Neural cell (in vitro differentiated cells): Measurements from ENCODE around the gene CYB561A3. TPM values are rescaled to one million over a fixed set of nuclear protein-coding genes. Genes with fewer than 3 reads are reported as not detected.

Experiments
- H2AFZ ChIP-seq: fragments of 200-600, 300-800 bp; sonication (generic), shearing (Covaris generic); 2 replicates; pipeline ENCODE4 v1.6.0; 2014; ENCODE audit warnings: low read depth, mild to moderate bottlenecking, antibody characterized with exemption, low read length, moderate library complexity
- H3F3A ChIP-seq: fragments of 200-600 bp; shearing (Covaris generic); 2 replicates; pipeline ENCODE4 v1.6.1; 2016; ENCODE audit warnings: mild to moderate bottlenecking, moderate library complexity, mixed read lengths, antibody characterized with exemption, low read length; ENCODE audit not compliant: insufficient read depth, poor library complexity, severe bottlenecking
- H3K27ac ChIP-seq: fragments of 200-600, 300-800 bp; sonication (generic), shearing (Covaris generic); 2 replicates; pipeline ENCODE4 v1.5.1; 2014; ENCODE audit warnings: mild to moderate bottlenecking, low read length, moderate library complexity
- H3K27me3 ChIP-seq: fragments of 300-800, 200-600 bp; sonication (generic), shearing (Covaris generic); 2 replicates; pipeline ENCODE4 v1.6.0; 2014; ENCODE audit warnings: mild to moderate bottlenecking, low read depth, low read length, moderate library complexity; ENCODE audit not compliant: insufficient read depth
- H3K36me3 ChIP-seq: fragments of 300-800, 200-600 bp; sonication (generic), shearing (Covaris generic); 2 replicates; pipeline ENCODE4 v1.5.1; 2014; ENCODE audit warnings: mild to moderate bottlenecking, antibody characterized with exemption, low read length, moderate library complexity; ENCODE audit not compliant: insufficient read depth
- H3K4me2 ChIP-seq: fragments of 300-800, 200-600 bp; sonication (generic), shearing (Covaris generic); 2 replicates; pipeline ENCODE4 v1.6.0; 2014; ENCODE audit warnings: mild to moderate bottlenecking, low read length
- H3K4me3 ChIP-seq: fragments of 300-800, 200-600 bp; sonication (generic), shearing (Covaris generic); 2 replicates; pipeline ENCODE4 v1.5.1; 2014; ENCODE audit warnings: mild to moderate bottlenecking, low read length, moderate library complexity
- H3K79me2 ChIP-seq: fragments of 200-600 bp; shearing (Covaris generic); replicated peaks from 2 replicates; pipeline ENCODE4 v1.6.0; 2014; ENCODE audit warnings: mild to moderate bottlenecking, low read length, moderate library complexity; ENCODE audit not compliant: insufficient read depth
- H3K9ac ChIP-seq: fragments of 300-800, 200-600 bp; sonication (generic), shearing (Covaris generic); 2 replicates; pipeline ENCODE4 v1.6.1; 2016; ENCODE audit warnings: mild to moderate bottlenecking, low read length, mixed read lengths
- H3K9me2 ChIP-seq: fragments of 200-600 bp; shearing (Covaris generic); 2 replicates; pipeline ENCODE4 v1.6.1; 2016; ENCODE audit warnings: mild to moderate bottlenecking, low read length, mixed read lengths; ENCODE audit not compliant: insufficient read depth
- H3K9me3 ChIP-seq: fragments of 200-600, 300-800 bp; sonication (generic), shearing (Covaris generic); 2 replicates; pipeline ENCODE4 v1.6.1; 2016; ENCODE audit warnings: mild to moderate bottlenecking, mixed run types, low read length, moderate library complexity, mixed read lengths
- H4K20me1 ChIP-seq: fragments of 200-600 bp; shearing (Covaris generic); 2 replicates; pipeline ENCODE4 v1.6.1; 2016; ENCODE audit warnings: mild to moderate bottlenecking, mixed run types; ENCODE audit not compliant: insufficient read depth
- CTCF ChIP-seq: fragments of 450-650 bp; IDR thresholded peaks from 2 replicates; pipeline ENCODE4 v1.5.1; 2014; ENCODE audit warnings: antibody characterized with exemption, mild to moderate bottlenecking, moderate library complexity; ENCODE audit not compliant: poor library complexity, severe bottlenecking
- EP300 ChIP-seq: fragments of 450-650 bp; conservative IDR thresholded peaks from 2 replicates; pipeline ENCODE4 v1.6.1; 2014; ENCODE audit warnings: antibody characterized with exemption, mild to moderate bottlenecking, moderate library complexity; ENCODE audit not compliant: poor library complexity, severe bottlenecking
- EZH2 ChIP-seq: fragments of 200-600, 300-800 bp; shearing (Covaris generic), sonication (generic); IDR thresholded peaks from 2 replicates; pipeline ENCODE4 v1.6.1; 2014; ENCODE audit warnings: antibody characterized with exemption, low read length, borderline replicate concordance, mild to moderate bottlenecking; ENCODE audit not compliant: insufficient read depth, poor library complexity, severe bottlenecking
- MXI1 ChIP-seq: fragments of 450-650 bp; conservative IDR thresholded peaks from 2 replicates; pipeline ENCODE4 v1.6.1; 2014; ENCODE audit warnings: antibody characterized with exemption, mild to moderate bottlenecking; ENCODE audit not compliant: poor library complexity, severe bottlenecking
- POLR2AphosphoS5 ChIP-seq: IDR thresholded peaks from 2 replicates; pipeline ENCODE4 v1.6.1; 2012
- RAD21 ChIP-seq: fragments of 450-650 bp; conservative IDR thresholded peaks from 2 replicates; pipeline ENCODE4 v1.6.1; 2014; ENCODE audit warnings: antibody characterized with exemption, mild to moderate bottlenecking, moderate library complexity
- REST ChIP-seq: IDR thresholded peaks from 2 replicates; pipeline ENCODE4 v1.6.1; 2012; ENCODE audit warnings: borderline replicate concordance
- SMC3 ChIP-seq: fragments of 450-650 bp; conservative IDR thresholded peaks from 2 replicates; pipeline ENCODE4 v1.6.1; 2014; ENCODE audit warnings: antibody characterized with exemption, mild to moderate bottlenecking, moderate library complexity; ENCODE audit not compliant: poor library complexity
- TAF1 ChIP-seq: IDR thresholded peaks from 2 replicates; pipeline ENCODE4 v1.6.1; 2012; ENCODE audit warnings: low read depth
- polyA plus RNA-seq: library from polyadenylated mRNA; depleted of rRNA; stranded (reverse); fragments of >200 nt; gene quantifications from 2 replicates; pipeline ENCODE4 v1.2.3, GENCODE V29; 2014

The CYB561A3 gene
- polyA plus RNA-seq, 1 donor from 2014 or later, result 36.3 TPM

- Histone ChIP-seq H3K27ac (no peak overlapping the region), H3K36me3 (no peaks in the 10 kb centered on the region), H3K9me2 (no peaks in the 10 kb centered on the region)
Measured at GRCh38 chr11:61357233-61357893, 4.3 kb downstream of the CYB561A3 start.

GRCh38 chr11:61356706-61357105, 5.0 kb downstream of the CYB561A3 start:
- peaks cover 8% of the 10 kb centered on the region for H3K79me2 ChIP-seq
- H3K9me3 ChIP-seq, result no peaks in the 10 kb centered on the region
- no peaks in the 10 kb centered on the region for H4K20me1 ChIP-seq
- H3F3A ChIP-seq, result no peaks in the 10 kb centered on the region
- no peaks in the 10 kb centered on the region for H3K36me3 ChIP-seq
- no peak overlapping the region for H2AFZ ChIP-seq
- no peaks in the 10 kb centered on the region for H3K27me3 ChIP-seq
- no peak overlapping the region for H3K9ac ChIP-seq
- no peak overlapping the region for H3K4me3 ChIP-seq
- no peaks in the 10 kb centered on the region for H3K9me2 ChIP-seq
- no peak overlapping the region for H3K27ac ChIP-seq
- no peak overlapping the region for H3K4me2 ChIP-seq
- no peak for TF ChIP-seq EP300
- TF ChIP-seq POLR2AphosphoS5, result no peak
- TF ChIP-seq SMC3, result no peak
- no peak for TF ChIP-seq EZH2
- TF ChIP-seq MXI1, result no peak
- no peak for TF ChIP-seq RAD21
- TF ChIP-seq TAF1, result no peak
- TF ChIP-seq CTCF, result no peak

More at GRCh38 chr11:61357233-61357893, 4.3 kb downstream of the CYB561A3 start:
- H2AFZ ChIP-seq, result no peak overlapping the region
- H3K9me3 ChIP-seq, result no peaks in the 10 kb centered on the region
- H3K4me3 ChIP-seq, result no peak overlapping the region
- H3K9ac ChIP-seq, result no peak overlapping the region
- no peaks in the 10 kb centered on the region for H3K27me3 ChIP-seq
- H4K20me1 ChIP-seq, result no peaks in the 10 kb centered on the region
- TF ChIP-seq TAF1 (no peak), SMC3 (no peak), POLR2AphosphoS5 (no peak), CTCF (no peak), REST (no peak), EZH2 (no peak), MXI1 (no peak), EP300 (no peak), RAD21 (no peak)
- H3K79me2 ChIP-seq, result peaks cover 9% of the 10 kb centered on the region
- no peak overlapping the region for H3K4me2 ChIP-seq
- no peaks in the 10 kb centered on the region for H3F3A ChIP-seq
